ENCODE results near the gene ADGRA1.

The ADGRA1 gene

GRCh38 chr10:133076274-133077038 lies 11.3 kb upstream of the ADGRA1 start:
- no peak for DNase-seq

DNA sequence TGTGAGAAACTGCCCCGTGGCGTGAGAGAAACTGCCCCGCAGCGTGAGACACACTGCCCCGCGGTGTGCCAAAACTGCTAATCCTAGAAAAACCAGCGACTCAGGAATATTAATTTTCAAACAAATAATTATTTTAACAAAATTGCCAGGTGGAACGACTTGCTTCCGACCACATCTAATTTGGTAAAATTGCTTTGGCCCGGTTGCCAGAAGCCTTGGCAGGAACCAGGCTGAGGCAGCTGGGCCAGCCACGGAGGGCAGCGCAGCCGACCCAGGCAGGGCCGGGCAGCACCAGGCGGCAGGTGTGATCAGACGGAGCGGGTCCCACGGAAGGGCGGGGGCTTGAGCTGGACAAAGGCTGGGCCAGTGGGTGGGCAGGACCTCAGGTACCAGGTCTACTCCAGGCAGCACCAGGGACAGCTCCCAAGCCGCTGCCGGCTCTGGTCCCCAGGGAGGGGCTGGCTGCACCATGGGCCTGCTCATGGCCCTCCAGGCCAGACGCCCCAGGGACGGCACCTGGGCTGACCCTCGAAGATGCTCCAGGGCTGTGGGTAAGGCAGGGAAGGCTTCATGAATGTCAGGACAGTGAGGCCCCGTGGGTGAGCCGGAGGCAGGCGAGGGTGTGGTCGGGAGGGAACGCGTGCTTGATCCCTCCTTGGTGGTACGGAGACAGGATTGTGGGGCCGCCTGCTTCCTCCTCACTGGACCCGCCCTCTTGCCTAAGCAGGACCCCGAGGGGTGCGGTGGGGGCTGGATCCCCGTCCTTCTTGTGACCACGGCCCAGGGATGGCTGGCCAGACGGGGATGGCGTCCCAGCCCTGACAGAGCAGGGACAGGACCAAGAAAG lies 7.7 kb upstream of the ADGRA1 start:
- no peak for DNase-seq

- no peak for DNase-seq
Measured at GRCh38 chr10:133080683-133081040, 7.1 kb upstream of the ADGRA1 start.

DNA sequence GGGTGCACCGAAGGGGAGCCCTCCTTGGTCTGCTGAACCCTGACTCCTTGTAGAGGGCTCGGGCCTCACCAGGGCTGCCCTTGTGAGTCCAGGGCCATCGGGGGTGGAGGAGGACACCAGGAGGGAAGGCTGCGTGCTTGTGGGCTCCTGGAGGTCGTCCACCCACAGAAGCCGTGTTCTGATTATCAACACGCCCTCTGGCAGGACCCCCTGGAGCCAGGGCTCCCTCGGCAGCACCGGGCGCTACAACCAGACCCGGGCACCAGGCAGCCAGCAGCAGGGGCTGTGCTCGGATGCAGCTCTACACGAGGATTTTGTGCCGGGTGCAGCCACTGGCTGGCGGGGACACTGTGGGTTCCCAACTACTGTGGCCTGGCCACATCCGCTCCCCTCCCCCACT lies 6.1 kb upstream of the ADGRA1 start:
- DNase-seq: no peak

GRCh38 chr10:133082685-133083421 lies 4.9 kb upstream of the ADGRA1 start:
- DNase-seq: no peak

DNA sequence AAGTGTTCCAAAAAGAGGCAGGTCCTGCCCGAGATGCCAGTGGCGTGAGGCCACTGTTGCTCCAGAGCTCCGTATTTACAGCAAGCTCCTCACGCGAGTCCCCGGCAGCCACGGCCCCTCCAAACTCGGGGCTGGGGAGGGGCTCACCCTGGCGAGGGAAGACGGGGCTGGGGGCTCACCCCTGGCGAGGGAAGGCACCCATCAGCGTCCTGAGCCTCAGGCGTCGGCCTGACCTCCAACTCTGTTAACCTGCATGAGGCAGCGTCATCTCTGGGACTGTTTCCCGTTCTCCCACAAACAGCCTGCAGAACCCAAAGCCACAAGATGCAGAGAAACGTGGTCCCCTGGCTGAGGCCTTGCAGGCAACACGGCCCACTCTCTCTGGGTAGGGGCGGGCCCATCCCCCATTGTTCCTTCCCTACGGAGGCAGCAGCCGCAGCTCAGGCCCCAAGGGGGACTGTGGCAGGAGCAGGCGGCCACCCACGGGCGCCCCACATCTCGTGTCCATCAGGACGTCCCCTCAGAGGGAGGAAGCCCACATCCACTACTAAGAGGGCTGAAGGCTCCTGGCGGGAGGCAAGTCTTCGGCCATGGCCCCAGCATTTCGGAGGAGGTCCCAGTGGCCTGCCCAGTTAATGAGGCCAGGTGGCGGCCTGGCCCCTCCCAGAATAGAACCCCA lies 4.2 kb upstream of the ADGRA1 start:
- no peak for DNase-seq

DNA sequence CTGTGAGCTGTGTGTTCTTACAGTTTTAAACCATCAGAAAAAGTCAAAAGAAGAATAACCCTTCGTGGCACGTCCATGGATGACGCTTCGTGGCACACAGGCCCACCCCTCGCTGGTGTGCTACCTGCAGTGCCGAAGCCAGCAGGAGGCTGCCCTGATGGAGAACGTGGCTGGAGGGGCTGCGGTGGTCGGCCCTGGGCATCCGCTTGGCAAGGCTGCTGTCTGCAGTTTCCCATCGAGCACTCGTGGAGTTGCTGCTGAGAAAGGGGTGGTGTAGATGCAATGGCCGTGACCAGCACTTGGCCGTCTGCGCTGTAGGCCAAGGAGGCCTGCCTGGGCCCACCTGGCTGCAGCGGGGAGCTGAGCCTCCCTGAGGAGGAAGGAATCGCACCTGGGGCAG lies 3.2 kb upstream of the ADGRA1 start:
- DNase-seq: no peak

DNA sequence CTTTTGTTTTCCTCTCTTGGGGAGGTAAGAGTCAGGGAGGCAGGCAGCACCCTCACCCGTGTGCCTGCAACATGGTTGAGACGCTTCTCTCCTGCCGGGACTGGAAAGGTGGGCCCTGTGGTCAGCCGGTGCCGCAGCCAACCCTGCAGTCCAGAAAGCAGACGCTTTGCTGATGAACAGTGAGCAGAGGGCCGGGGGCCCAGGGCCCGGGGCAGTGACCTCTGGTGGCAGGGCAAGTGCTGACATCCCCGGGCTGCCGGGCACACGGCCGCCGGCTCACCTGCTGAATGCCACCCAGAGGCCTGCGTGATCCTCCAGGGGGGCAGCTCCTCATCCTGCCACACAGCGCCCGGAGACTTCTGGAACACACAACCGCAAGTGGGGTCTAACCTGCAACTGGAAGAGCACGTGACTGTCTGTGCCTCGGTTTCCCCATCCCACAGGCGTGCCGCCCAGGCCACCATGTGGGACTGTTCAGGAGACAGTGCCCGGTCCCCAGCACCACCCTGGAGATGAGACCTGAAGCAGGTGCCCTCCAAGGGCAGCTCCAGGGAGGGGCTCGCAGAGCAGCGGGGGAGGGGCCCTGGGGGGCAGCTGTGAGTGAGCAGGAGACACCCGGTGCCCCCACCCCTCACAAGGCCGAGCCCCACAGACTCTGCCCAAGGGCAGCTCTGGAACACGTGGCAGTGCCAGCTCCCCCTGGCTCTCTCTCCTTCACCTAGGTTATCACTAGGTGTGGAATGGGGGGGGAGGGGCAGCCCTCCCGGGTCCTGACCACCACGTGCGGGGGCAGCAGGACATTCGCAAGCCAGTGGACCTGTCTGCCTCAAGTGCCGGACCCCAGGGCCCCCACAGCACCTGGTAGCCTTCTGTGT lies 2.2 kb upstream of the ADGRA1 start:
- DNase-seq: no peak

DNA sequence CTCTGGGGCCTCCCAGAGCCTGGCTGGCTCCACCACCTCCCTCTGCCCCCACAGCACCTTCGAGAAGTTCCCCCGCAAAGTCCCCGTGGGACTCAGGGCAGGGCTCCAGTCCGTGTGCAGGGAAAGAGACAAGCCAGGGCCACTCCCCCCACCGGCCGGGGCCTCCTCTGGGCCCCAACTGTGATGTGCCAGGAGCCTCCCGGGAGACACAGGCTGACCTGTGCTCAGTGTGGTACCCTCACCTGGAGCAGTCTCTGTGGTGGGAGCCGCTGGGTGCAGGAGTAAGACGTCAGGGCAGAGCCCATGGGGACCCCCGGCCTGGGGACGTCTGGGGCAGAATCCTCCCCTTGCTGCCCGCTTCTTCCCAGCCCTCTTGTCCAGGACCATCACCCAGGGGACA lies 1.5 kb upstream of the ADGRA1 start:
- no peak for DNase-seq

DNA sequence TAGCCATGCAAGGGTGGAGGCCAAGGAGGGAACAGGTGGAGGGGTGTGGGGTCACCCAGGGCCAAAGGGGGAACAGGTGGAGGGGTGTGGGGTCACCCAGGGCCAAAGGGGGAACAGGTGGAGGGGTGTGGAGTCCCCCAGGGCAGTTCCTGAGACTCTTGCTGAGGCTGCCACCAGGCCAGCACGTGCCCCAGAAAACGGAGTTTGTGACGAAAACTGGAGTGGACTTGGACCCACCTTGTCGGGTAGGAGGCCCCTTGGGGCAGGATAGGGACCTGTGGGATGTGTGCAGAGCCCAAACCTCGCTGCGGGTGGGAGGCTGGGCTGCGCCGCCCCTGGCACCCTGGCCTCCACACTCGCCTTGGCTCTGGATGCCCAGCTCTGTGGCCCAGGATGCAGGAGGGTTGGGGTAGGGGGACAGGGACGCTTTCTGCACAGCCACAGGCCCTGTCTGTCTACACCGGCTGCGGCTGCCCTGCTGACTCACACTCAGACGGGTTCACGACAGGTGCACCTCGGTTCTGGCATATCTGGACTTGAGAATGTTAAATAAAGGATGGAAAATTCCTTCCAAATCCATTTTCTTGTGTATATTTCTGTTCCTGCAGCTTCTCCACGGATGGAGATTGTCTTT lies 562 bp upstream of the ADGRA1 start:
- DNase-seq: no peak

GRCh38 chr10:133088179-133088955 lies 643 bp downstream of the ADGRA1 start:
- DNase-seq: no peak

DNA sequence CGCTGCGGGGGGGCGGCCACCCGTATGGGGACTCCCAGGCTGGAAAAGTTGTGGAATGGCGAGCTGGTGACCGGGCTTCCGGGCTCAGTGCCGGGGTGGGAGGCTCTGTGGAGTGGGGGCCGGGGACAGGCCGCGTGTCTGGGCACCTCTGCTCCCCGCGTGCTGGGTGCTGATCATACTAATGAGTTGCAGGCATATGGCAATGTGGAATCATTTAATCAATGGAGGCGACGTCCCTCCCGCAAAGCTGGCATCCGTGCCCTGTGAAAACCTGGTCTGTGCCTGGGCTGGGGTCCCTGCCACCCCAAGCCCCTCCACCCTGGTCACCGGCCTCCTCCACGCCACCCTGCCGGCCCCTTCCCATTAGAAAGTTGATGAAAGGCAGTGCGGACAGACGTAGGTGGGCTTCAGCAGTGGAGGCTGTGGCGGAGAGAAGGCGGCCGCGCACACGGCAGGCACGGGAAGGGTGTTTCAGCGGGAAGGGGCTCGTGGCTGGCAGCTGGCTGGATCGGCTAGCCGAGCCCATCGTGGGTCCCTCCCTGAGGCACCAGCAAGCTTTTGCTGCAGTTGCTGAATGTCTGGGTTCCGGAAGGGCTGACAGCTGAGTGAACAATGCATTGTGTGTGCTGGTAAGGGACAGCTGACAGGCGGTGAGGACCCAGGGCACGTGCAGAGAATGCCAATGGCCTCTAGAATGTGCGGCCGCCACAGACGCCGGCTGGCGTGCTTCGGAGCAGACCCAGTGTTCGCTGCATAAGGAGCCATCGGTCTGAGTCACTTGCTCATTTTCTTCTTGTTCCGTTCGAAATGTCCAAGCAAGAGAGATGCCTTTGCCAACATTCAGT lies 1.5 kb downstream of the ADGRA1 start:
- DNase-seq: no peak

DNA sequence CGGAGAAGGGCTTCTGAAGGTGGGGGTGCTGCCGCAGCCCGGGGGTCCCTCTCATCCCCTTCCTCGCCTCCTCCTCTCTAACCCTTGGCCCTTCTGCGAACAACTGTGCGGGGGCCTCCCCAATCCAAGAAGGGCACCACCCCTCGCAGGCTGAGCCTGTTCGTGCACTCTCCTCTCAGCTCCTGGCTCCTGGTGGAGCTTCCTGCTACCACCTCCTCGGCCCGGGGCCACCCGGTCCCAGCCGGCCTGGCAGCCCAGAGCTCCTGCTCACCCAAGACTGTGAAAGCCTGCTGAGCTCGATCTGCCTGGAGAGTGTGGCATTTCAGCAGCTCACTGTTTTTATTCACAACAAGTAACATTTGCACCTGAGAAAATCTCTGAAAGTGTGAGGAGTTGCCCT lies 2.4 kb downstream of the ADGRA1 start:
- DNase-seq: no peak

GRCh38 chr10:133090654-133091053 lies 2.9 kb downstream of the ADGRA1 start:
- no peak for DNase-seq

- DNase-seq: no peak
Measured at GRCh38 chr10:133091316-133091715, 3.6 kb downstream of the ADGRA1 start.

DNA sequence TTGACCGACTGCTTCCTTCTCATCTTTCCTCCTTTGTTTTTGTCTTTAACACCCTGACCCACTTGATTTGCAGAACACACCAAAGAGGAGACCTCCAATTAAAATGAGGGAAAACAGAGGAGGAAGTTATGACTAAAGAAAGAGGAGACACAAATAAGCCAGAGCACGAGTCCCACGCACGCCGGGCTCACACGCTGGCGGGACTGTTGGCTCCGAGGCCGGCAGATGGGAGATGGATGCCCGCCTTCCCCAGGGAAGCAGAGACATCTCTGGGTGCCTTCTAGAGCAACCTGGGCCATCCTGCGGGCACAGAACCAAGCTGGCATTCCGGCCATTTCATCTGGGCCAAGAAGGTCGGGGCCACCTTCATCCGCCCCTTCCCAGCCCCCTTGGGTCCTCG lies 5.6 kb downstream of the ADGRA1 start:
- no peak for DNase-seq

DNA sequence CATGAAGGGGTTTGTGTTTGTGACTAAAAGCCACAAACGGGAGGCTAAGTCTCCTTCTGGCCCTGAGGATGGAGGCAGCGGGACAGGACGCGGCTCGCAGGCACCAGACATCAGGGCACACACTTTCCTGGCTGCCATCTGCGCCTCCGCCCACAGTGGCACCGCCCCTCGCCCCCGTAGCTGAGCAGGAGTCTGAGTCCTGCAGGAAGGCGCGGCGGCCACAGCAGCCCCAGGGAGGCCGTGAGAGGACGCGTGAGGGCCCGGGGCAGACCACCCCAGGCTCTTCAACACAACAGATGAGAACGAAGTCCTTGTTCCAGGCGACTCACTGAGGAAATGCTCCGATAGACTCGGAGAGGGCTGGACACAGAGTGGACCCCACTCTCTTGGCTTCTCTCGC lies 6.6 kb downstream of the ADGRA1 start:
- no peak for DNase-seq

GRCh38 chr10:133094866-133095265 lies 7.1 kb downstream of the ADGRA1 start:
- no peak for DNase-seq

- DNase-seq: no peak
Measured at GRCh38 chr10:133095586-133095985, 7.9 kb downstream of the ADGRA1 start.

Data from NCI-H1105 treated with DMSO at 0.1 percent for 48 hours (cell line).